ENCODE data around the gene RAPGEF4.

RAPGEF4 gene

DNA sequence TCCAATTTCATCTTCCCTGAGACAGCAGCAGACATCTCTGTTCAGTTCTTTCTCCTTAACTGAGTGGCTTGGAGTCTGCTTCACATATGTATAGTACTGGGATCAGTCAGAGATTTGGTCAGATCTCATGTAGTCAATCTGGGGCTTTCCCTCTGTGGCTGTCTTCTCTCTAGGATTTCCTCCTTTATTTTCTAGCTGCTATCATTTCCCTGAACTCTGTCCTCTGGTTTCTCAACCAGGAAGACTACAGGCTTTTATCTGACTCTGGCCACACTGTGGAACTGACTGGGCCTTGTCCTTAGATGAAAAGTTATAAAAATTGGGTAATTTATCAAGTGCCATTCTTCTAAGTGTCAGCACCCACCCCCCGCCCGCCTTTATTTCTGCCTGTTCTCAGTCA lies 121.0 kb downstream of the RAPGEF4 start:
- WGBS (ENCODE audit: extremely low coverage, insufficient coverage, insufficient read length), result no CpG with 5 or more reads among the region's 2 CpGs
- H3K9me3 ChIP-seq (ENCODE audit: insufficient read depth, low read depth, low read length), result no peaks in the 10 kb centered on the region
- no peak overlapping the region for H2AK5ac ChIP-seq (ENCODE audit: low read length)
- no peak overlapping the region for H3K18ac ChIP-seq (ENCODE audit: low read length)
- no peak overlapping the region for H2BK12ac ChIP-seq (ENCODE audit: low read length)
- no peaks in the 10 kb centered on the region for H3K79me2 ChIP-seq (ENCODE audit: control insufficient read depth, insufficient read depth, low read length, poor library complexity)
- no peaks in the 10 kb centered on the region for H3K4me1 ChIP-seq (ENCODE audit: control insufficient read depth in 1 of 2, insufficient read depth in 2 of 2, low read length in 2 of 2)
- H2AFZ ChIP-seq (ENCODE audit: insufficient read depth, low read length, poor library complexity), result no peak overlapping the region
- no peak overlapping the region for H4K8ac ChIP-seq (ENCODE audit: low read depth, low read length)
- no peak overlapping the region for H4K91ac ChIP-seq (ENCODE audit: low read depth, low read length)
- no peak overlapping the region for H3K27ac ChIP-seq (ENCODE audit: low read depth, low read length)
- H4K12ac ChIP-seq (ENCODE audit: low read depth, low read length), result no peak overlapping the region
- H3K14ac ChIP-seq (ENCODE audit: low read length), result no peak overlapping the region
- no peak overlapping the region for H2BK5ac ChIP-seq (ENCODE audit: low read depth, low read length, poor library complexity)
- no peak overlapping the region for H3K4ac ChIP-seq (ENCODE audit: low read depth, low read length)
- H3K79me1 ChIP-seq (ENCODE audit: low read length), result no peaks in the 10 kb centered on the region
- no peak overlapping the region for H3K9ac ChIP-seq (ENCODE audit: low read length)
- no peaks in the 10 kb centered on the region for H3K36me3 ChIP-seq (ENCODE audit: control insufficient read depth in 1 of 2, insufficient read depth in 2 of 2, low read length in 2 of 2)
- H3K4me2 ChIP-seq (ENCODE audit: low read length), result no peak overlapping the region
- no peaks in the 10 kb centered on the region for H3K27me3 ChIP-seq (ENCODE audit: insufficient read depth, low read length)
- H2BK120ac ChIP-seq (ENCODE audit: insufficient read depth, low read length, poor library complexity), result no peak overlapping the region
- H3K23ac ChIP-seq (ENCODE audit: low read length), result no peak overlapping the region
- no peak for DNase-seq
- no peak overlapping the region for H3K4me3 ChIP-seq (ENCODE audit: low read depth, low read length)

- no peaks in the 10 kb centered on the region for H3K9me3 ChIP-seq (ENCODE audit: insufficient read depth, low read depth, low read length)
- H3K4me2 ChIP-seq (ENCODE audit: low read length), result no peak overlapping the region
- no peak overlapping the region for H4K91ac ChIP-seq (ENCODE audit: low read depth, low read length)
- H3K79me2 ChIP-seq (ENCODE audit: control insufficient read depth, insufficient read depth, low read length, poor library complexity), result no peaks in the 10 kb centered on the region
- H4K8ac ChIP-seq (ENCODE audit: low read depth, low read length), result peak overlapping the region; percentile 19
- no peak overlapping the region for H3K14ac ChIP-seq (ENCODE audit: low read length)
- H2BK5ac ChIP-seq (ENCODE audit: low read depth, low read length, poor library complexity), result peak overlapping the region; percentile 7
- H4K12ac ChIP-seq (ENCODE audit: low read depth, low read length), result no peak overlapping the region
- H2BK120ac ChIP-seq (ENCODE audit: insufficient read depth, low read length, poor library complexity), result no peak overlapping the region
- no peak overlapping the region for H3K18ac ChIP-seq (ENCODE audit: low read length)
- no peaks in the 10 kb centered on the region for H3K36me3 ChIP-seq (ENCODE audit: control insufficient read depth in 1 of 2, insufficient read depth in 2 of 2, low read length in 2 of 2)
- H3K4me1 ChIP-seq (ENCODE audit: control insufficient read depth in 1 of 2, insufficient read depth in 2 of 2, low read length in 2 of 2), result no peaks in the 10 kb centered on the region
- no peak overlapping the region for H3K27ac ChIP-seq (ENCODE audit: low read depth, low read length)
- no peak overlapping the region for H3K9ac ChIP-seq (ENCODE audit: low read length)
- H2AFZ ChIP-seq (ENCODE audit: insufficient read depth, low read length, poor library complexity), result no peak overlapping the region
- no peak for DNase-seq
- H2AK5ac ChIP-seq (ENCODE audit: low read length), result no peak overlapping the region
- no CpG with 5 or more reads among the region's 1 CpG for WGBS (ENCODE audit: extremely low coverage, insufficient coverage, insufficient read length)
- H3K23ac ChIP-seq (ENCODE audit: low read length), result no peak overlapping the region
- H2BK12ac ChIP-seq (ENCODE audit: low read length), result peak overlapping the region; percentile 58
- H3K4ac ChIP-seq (ENCODE audit: low read depth, low read length), result no peak overlapping the region
- no peak overlapping the region for H3K4me3 ChIP-seq (ENCODE audit: low read depth, low read length)
- H3K27me3 ChIP-seq (ENCODE audit: insufficient read depth, low read length), result no peaks in the 10 kb centered on the region
- no peaks in the 10 kb centered on the region for H3K79me1 ChIP-seq (ENCODE audit: low read length)
Measured at GRCh38 chr2:172858473-172858745, 122.8 kb downstream of the RAPGEF4 start.

- WGBS (ENCODE audit: extremely low coverage, insufficient coverage, insufficient read length), result no CpG with 5 or more reads among the region's 9 CpGs
- no peak overlapping the region for H3K4me3 ChIP-seq (ENCODE audit: low read depth, low read length)
- no peak overlapping the region for H4K12ac ChIP-seq (ENCODE audit: low read depth, low read length)
- no peak overlapping the region for H3K4ac ChIP-seq (ENCODE audit: low read depth, low read length)
- H3K4me1 ChIP-seq (ENCODE audit: control insufficient read depth in 1 of 2, insufficient read depth in 2 of 2, low read length in 2 of 2), result no peaks in the 10 kb centered on the region
- H2AK5ac ChIP-seq (ENCODE audit: low read length), result no peak overlapping the region
- H2AFZ ChIP-seq (ENCODE audit: insufficient read depth, low read length, poor library complexity), result no peak overlapping the region
- no peak overlapping the region for H4K91ac ChIP-seq (ENCODE audit: low read depth, low read length)
- no peak overlapping the region for H3K9ac ChIP-seq (ENCODE audit: low read length)
- H3K14ac ChIP-seq (ENCODE audit: low read length), result no peak overlapping the region
- no peak overlapping the region for H3K27ac ChIP-seq (ENCODE audit: low read depth, low read length)
- H3K79me2 ChIP-seq (ENCODE audit: control insufficient read depth, insufficient read depth, low read length, poor library complexity), result no peaks in the 10 kb centered on the region
- H3K79me1 ChIP-seq (ENCODE audit: low read length), result no peaks in the 10 kb centered on the region
- no peak overlapping the region for H2BK12ac ChIP-seq (ENCODE audit: low read length)
- no peaks in the 10 kb centered on the region for H3K9me3 ChIP-seq (ENCODE audit: insufficient read depth, low read depth, low read length)
- H2BK5ac ChIP-seq (ENCODE audit: low read depth, low read length, poor library complexity), result no peak overlapping the region
- no peak overlapping the region for H3K23ac ChIP-seq (ENCODE audit: low read length)
- no peak overlapping the region for H2BK120ac ChIP-seq (ENCODE audit: insufficient read depth, low read length, poor library complexity)
- H3K36me3 ChIP-seq (ENCODE audit: control insufficient read depth in 1 of 2, insufficient read depth in 2 of 2, low read length in 2 of 2), result no peaks in the 10 kb centered on the region
- no peak overlapping the region for H4K8ac ChIP-seq (ENCODE audit: low read depth, low read length)
- no peak overlapping the region for H3K18ac ChIP-seq (ENCODE audit: low read length)
- no peak overlapping the region for H3K4me2 ChIP-seq (ENCODE audit: low read length)
- no peaks in the 10 kb centered on the region for H3K27me3 ChIP-seq (ENCODE audit: insufficient read depth, low read length)
- DNase-seq, result no peak
Measured at GRCh38 chr2:172859581-172860335, 124.1 kb downstream of the RAPGEF4 start.

DNA sequence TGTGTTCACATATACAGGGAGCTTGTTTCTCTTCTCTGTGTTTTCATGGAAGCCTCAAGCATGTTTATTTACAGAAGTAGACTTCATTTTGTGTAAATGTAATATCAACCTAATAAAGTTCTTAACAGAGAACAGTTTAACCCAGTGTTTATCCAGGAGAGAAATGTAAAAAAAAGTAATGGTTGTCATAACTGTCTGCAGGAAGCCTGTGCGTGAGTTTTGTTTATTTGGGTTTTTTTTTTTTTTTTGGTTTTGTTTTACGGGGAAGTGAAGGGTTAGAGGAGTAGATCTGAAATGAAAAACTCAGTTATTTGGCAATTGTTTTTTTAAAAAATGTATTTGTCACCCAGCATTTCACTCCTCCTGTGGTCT lies 124.7 kb downstream of the RAPGEF4 start:
- Histone ChIP-seq H4K12ac (ENCODE audit: low read depth, low read length) (no peak overlapping the region), H3K27ac (ENCODE audit: low read depth, low read length) (no peak overlapping the region), H3K9me3 (ENCODE audit: insufficient read depth, low read depth, low read length) (no peaks in the 10 kb centered on the region), H3K79me1 (ENCODE audit: low read length) (no peaks in the 10 kb centered on the region), H3K4ac (ENCODE audit: low read depth, low read length) (no peak overlapping the region), H2AK5ac (ENCODE audit: low read length) (no peak overlapping the region), H4K91ac (ENCODE audit: low read depth, low read length) (no peak overlapping the region), H3K14ac (ENCODE audit: low read length) (no peak overlapping the region), H3K36me3 (ENCODE audit: control insufficient read depth in 1 of 2, insufficient read depth in 2 of 2, low read length in 2 of 2) (no peaks in the 10 kb centered on the region), H3K4me2 (ENCODE audit: low read length) (no peak overlapping the region), H3K4me1 (ENCODE audit: control insufficient read depth in 1 of 2, insufficient read depth in 2 of 2, low read length in 2 of 2) (no peaks in the 10 kb centered on the region), H2AFZ (ENCODE audit: insufficient read depth, low read length, poor library complexity) (no peak overlapping the region), H3K9ac (ENCODE audit: low read length) (no peak overlapping the region), H3K4me3 (ENCODE audit: low read depth, low read length) (no peak overlapping the region), H2BK5ac (ENCODE audit: low read depth, low read length, poor library complexity) (no peak overlapping the region), H4K8ac (ENCODE audit: low read depth, low read length) (no peak overlapping the region), H3K23ac (ENCODE audit: low read length) (no peak overlapping the region), H3K18ac (ENCODE audit: low read length) (no peak overlapping the region), H2BK120ac (ENCODE audit: insufficient read depth, low read length, poor library complexity) (no peak overlapping the region), H3K27me3 (ENCODE audit: insufficient read depth, low read length) (no peaks in the 10 kb centered on the region), H3K79me2 (ENCODE audit: control insufficient read depth, insufficient read depth, low read length, poor library complexity) (no peaks in the 10 kb centered on the region), H2BK12ac (ENCODE audit: low read length) (no peak overlapping the region)
- DNase-seq, result no peak
- WGBS (ENCODE audit: extremely low coverage, insufficient coverage, insufficient read length), result 100% methylated on average over 1 of the region's 2 CpGs

Data from trophoblast cell (in vitro differentiated cells and primary cell).